ENCODE measurements around the gene CRLF2.

- no peak for TF ChIP-seq CTCF (IDR thresholded peaks at IDR 0.05)
- TF ChIP-seq POLR2A (IDR thresholded peaks at IDR 0.05): no peak
Measured at GRCh38 chrX:1224954-1225353, 12.5 kb upstream of the CRLF2 start.
